Lower lobe of right lung (tissue), 2 donors: ENCODE measurements around the gene CASS4. TPM values are rescaled to one million over a fixed set of nuclear protein-coding genes. Genes with fewer than 3 reads are reported as not detected.
A peak's percentile ranks its signal among the peaks of the same experiment; 100 is the strongest.

ENCODE experiments used
- ATAC-seq, 2 donors: fragments of 200-7000 bp; cut with Tn5 transposase; one replicate each; pipeline ENCODE4 v1.9.1; 2020 to 2022; ENCODE audit warnings: mild to moderate bottlenecking in 2 of 2, moderate library complexity in 2 of 2
- DNase-seq: peaks from one replicate; pipeline ENCODE4 v3.0.0-alpha.2; 2020
- H3K27ac ChIP-seq: fragments of 200-600 bp; one replicate; pipeline ENCODE4 v1.8.0; 2022
- H3K27me3 ChIP-seq: fragments of 200-600 bp; one replicate; pipeline ENCODE4 v1.8.0; 2022; ENCODE audit warnings: low read depth
- H3K36me3 ChIP-seq: fragments of 200-600 bp; one replicate; pipeline ENCODE4 v1.8.0; 2022; ENCODE audit warnings: mild to moderate bottlenecking
- H3K4me1 ChIP-seq: fragments of 200-600 bp; one replicate; pipeline ENCODE4 v1.8.0; 2022
- H3K4me3 ChIP-seq: fragments of 200-600 bp; one replicate; pipeline ENCODE4 v1.8.0; 2022; ENCODE audit warnings: mild to moderate bottlenecking
- H3K9me3 ChIP-seq: fragments of 200-600 bp; one replicate; pipeline ENCODE4 v1.8.0; 2022
- CTCF ChIP-seq: fragments of 200-600 bp; IDR thresholded peaks from one replicate; pipeline ENCODE4 v1.8.0; 2022; ENCODE audit warnings: antibody characterized with exemption, mild to moderate bottlenecking
- intact Hi-C: fragments of 100-400 bp; cut with DNase I; formaldehyde crosslinking; loops from one replicate; pipeline ENCODE4 v1.11.0; 2022
- total RNA-seq: library from RNA; stranded (reverse); fragmentation: NEBNext Ultra II Directional; extraction: Animal tissue kit (Norgen Biotek cat#: 25700); gene quantifications from one replicate; pipeline ENCODE4 v1.2.1, GENCODE V29; 2021
- donor health status: DM: no; HTN: yes; CAD: no; lungs with severe emphysema.

The CASS4 gene
- total RNA-seq, 1 donor from 2014 or later: 23.9 TPM

DNA sequence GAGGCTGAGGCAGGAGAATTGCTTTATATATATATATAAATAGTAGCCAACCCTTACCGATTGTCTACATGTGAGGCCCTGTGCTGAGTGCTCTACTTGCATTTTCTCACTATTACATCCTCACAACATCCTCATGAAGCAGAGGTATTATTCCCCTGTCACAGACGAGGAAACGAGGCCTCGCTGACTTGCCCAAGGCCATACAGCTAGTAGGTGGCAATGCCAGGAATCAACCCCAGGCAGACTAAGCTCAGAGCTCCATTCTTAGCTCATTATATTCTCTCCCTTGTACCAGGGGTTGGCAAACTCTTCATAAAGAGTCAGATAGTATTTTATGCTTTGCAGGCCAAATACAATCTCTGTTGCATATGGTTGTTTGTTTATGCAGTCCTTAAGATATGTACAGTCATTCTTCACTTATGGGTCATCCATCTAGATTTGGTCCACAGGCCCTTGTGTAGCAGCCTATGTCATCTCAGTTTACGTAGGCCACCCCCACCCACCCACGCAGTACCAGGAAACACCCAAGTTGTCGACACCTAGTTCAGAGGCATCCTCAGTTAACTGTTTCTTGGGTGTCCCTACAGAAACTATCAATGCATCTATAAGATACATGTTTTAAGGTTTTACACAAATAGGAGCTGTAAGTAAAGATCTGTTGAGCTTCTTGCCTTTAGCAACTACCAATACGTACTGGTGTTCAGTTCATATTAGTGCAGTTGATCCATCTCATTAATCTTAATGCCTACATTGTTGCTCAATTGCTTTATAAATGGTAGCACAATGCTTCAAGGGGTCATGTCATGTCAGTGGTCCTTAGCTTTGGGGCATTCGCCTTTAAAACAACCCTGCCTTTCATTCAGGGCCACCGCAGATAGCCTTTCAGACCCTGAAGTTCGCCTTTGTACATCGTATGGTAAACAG, 3.0 kb downstream of the CASS4 start:
- Histone ChIP-seq H3K27ac (peak overlapping the region; percentile 53), H3K36me3 (no peaks in the 10 kb centered on the region), H3K27me3 (no peaks in the 10 kb centered on the region), H3K4me1 (peaks cover 57% of the 10 kb centered on the region), H3K9me3 (no peaks in the 10 kb centered on the region), H3K4me3 (peak overlapping the region; percentile 51)
- no peak for ATAC-seq
- TF ChIP-seq CTCF: no peak
- intact Hi-C loops: no loop called here
- no peak for DNase-seq

DNA sequence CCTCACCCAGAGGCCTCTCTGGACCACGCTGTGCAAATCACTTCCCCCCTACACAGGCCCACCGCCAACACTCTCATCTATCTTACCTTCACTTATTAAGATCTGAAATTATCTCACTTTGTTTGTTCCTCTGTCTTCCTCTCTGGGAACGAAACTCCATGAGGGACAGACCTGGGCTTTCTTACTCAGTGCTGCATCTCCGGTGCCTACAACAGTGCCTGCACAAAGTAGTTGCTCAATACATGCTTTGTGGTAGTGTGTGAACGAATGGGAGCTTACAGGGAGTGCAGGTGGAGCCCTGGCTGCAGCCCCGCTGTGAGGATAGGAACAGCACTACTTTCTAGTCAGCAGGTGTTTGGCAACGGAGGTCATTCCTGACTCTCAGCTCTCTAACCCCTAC, 5.3 kb downstream of the CASS4 start:
- Histone ChIP-seq H3K27me3 (no peaks in the 10 kb centered on the region), H3K4me1 (peaks cover 61% of the 10 kb centered on the region), H3K27ac (peak overlapping the region; percentile 78), H3K9me3 (no peaks in the 10 kb centered on the region), H3K4me3 (peak overlapping the region; percentile 25), H3K36me3 (no peaks in the 10 kb centered on the region)
- TF ChIP-seq CTCF: no peak
- ATAC-seq: no peak
- DNase-seq: no peak
- intact Hi-C loops: no loop called here

DNA sequence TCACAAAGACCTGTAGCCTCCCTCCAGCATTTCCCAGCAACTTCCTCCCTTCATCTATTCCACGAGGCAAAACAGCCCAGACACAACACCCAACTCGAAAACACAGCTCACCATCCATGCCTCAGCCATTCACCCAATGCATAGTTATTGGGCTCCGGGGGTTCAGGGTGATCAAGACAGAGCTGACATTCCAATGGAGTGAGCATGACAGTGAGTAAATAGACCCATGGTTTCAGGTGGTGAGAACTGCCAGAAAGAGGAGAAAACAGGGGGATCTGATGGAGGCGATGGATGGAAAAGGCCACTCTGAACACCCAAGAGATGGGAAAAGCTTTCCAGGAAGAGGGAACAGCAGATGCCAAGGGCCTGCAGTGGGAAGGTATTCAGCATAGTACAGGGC, 5.9 kb downstream of the CASS4 start:
- no peak for TF ChIP-seq CTCF
- Histone ChIP-seq H3K27me3 (no peaks in the 10 kb centered on the region), H3K27ac (peak overlapping the region; percentile 78), H3K36me3 (no peaks in the 10 kb centered on the region), H3K4me3 (peak overlapping the region; percentile 25), H3K9me3 (no peaks in the 10 kb centered on the region), H3K4me1 (peaks cover 61% of the 10 kb centered on the region)
- intact Hi-C loops: no loop called here
- no peak for DNase-seq
- ATAC-seq: no peak

DNA sequence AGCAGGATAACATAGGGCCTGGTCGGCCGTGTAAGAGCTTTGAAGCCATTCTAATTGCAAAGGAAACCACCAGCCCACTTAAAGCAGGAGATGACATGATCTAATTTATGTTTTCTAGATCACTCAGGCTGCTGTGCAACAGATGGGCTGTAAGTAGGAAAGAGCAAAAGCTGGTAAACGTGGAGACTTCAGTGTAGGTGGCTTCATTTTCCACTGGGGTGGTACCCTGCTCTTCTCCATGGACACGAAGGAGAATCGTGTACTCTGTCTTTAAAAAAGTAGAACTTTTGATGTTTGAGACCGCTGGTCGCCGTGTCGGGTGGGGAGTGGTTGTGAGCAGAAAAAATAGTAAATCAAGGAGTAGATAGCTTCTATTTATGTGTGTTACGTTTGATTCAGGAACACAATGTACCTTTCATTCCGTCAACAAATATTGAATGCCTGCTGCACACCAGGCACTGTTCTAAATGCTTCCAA, 6.4 kb downstream of the CASS4 start:
- ATAC-seq (peak; percentile 5 to 20), DNase-seq (no peak)
- peak overlapping the region; percentile 25 for H3K4me3 ChIP-seq
- peak overlapping the region; percentile 78 for H3K27ac ChIP-seq
- no peaks in the 10 kb centered on the region for H3K27me3 ChIP-seq
- H3K9me3 ChIP-seq: no peaks in the 10 kb centered on the region
- H3K4me1 ChIP-seq: peaks cover 65% of the 10 kb centered on the region
- H3K36me3 ChIP-seq: no peaks in the 10 kb centered on the region
- intact Hi-C loops: no loop called here
- TF ChIP-seq CTCF: no peak

DNA sequence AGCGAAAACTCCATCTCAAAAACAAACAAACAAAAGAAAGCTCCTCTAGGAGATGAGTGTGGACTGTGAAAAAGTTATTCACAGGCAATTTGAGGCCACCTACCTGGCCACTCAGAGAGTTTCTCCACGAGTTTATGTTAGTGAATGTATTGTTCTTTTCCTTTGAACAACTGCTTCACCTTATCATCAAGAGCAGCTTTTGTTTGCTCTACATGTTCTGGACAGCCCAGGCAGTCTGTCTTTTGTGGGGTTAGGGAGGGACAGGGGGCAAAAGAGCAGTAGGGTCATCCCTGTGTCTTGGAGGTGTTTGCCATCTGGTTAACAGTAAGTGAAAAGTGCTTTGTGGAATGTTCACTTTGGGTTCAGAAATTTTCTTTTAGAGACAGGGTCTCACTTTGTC, 8.0 kb downstream of the CASS4 start:
- DNase-seq: no peak
- no peak for ATAC-seq
- H3K4me3 ChIP-seq: no peak overlapping the region
- no peaks in the 10 kb centered on the region for H3K27me3 ChIP-seq
- H3K4me1 ChIP-seq: peaks cover 75% of the 10 kb centered on the region
- peak overlapping the region; percentile 28 for H3K27ac ChIP-seq
- H3K9me3 ChIP-seq: no peaks in the 10 kb centered on the region
- no peak for TF ChIP-seq CTCF
- H3K36me3 ChIP-seq: no peaks in the 10 kb centered on the region
- intact Hi-C loops: no loop called here
